OCI-LY7 (cell line): ENCODE data around the gene RIPK1.

Experiments
- EZH2phosphoT487 ChIP-seq: fragments of 200-600 bp; sonication (generic); IDR thresholded peaks from 2 replicates; pipeline ENCODE4 v1.6.1; 2018; ENCODE audit warnings: low read depth, borderline replicate concordance, mild to moderate bottlenecking, mixed run types, antibody characterized with exemption, low read length, moderate library complexity, mixed read lengths
- TF ChIP-seq, protein P1 (sequence below): fragments of 200-600 bp; sonication (generic); conservative IDR thresholded peaks from 2 replicates; pipeline ENCODE4 v1.5.1; 2014; ENCODE audit warnings: mild to moderate bottlenecking, antibody characterized with exemption, low read length, moderate library complexity, mixed read lengths

- TF ChIP-seq, protein P1, sequence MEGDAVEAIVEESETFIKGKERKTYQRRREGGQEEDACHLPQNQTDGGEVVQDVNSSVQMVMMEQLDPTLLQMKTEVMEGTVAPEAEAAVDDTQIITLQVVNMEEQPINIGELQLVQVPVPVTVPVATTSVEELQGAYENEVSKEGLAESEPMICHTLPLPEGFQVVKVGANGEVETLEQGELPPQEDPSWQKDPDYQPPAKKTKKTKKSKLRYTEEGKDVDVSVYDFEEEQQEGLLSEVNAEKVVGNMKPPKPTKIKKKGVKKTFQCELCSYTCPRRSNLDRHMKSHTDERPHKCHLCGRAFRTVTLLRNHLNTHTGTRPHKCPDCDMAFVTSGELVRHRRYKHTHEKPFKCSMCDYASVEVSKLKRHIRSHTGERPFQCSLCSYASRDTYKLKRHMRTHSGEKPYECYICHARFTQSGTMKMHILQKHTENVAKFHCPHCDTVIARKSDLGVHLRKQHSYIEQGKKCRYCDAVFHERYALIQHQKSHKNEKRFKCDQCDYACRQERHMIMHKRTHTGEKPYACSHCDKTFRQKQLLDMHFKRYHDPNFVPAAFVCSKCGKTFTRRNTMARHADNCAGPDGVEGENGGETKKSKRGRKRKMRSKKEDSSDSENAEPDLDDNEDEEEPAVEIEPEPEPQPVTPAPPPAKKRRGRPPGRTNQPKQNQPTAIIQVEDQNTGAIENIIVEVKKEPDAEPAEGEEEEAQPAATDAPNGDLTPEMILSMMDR = no peak
- no peak for TF ChIP-seq EZH2phosphoT487
Measured at GRCh38 chr6:3041606-3042005, 26.7 kb upstream of the RIPK1 start.
